Gastroesophageal sphincter (tissue), 4 donors: Measurements from ENCODE around the gene SEC61A2. TPM values are rescaled to one million over a fixed set of nuclear protein-coding genes. Genes with fewer than 3 reads are reported as not detected.

ENCODE experiments used
- ATAC-seq: fragments of 150-250 bp; one replicate; pipeline ENCODE4 v1.9.1; 2016; ENCODE audit warnings: mild to moderate bottlenecking, moderate library complexity
- H3K27ac ChIP-seq, 4 donors: fragments of 200-600 bp; sonication (generic) in 3 of 4; 1 replicate in 3 of 4; 2 replicates in 1 of 4; pipeline ENCODE4 v1.5.1; 2016 to 2019
- H3K27me3 ChIP-seq: fragments of 200-600 bp; sonication (generic); one replicate; pipeline ENCODE4 v1.5.1; 2019
- H3K36me3 ChIP-seq, 2 donors: fragments of 200-600 bp; sonication (generic); one replicate each; pipeline ENCODE4 v1.5.1; 2019; ENCODE audit warnings: control low read depth in 1 of 2
- H3K4me1 ChIP-seq, 3 donors: fragments of 200-600 bp; sonication (generic); 1 replicate in 2 of 3; 2 replicates in 1 of 3; pipeline ENCODE4 v1.5.1; 2016 to 2019; ENCODE audit warnings: control low read depth in 2 of 3
- H3K4me3 ChIP-seq, 2 donors: fragments of 200-600 bp; sonication (generic); one replicate each; pipeline ENCODE4 v1.5.1; 2019; ENCODE audit warnings: mild to moderate bottlenecking in 1 of 2, moderate library complexity in 1 of 2
- H3K9me3 ChIP-seq, 3 donors: fragments of 200-600 bp; sonication (generic); one replicate each; pipeline ENCODE4 v1.5.1; 2017 to 2019; ENCODE audit warnings: control low read depth in 2 of 3
- CTCF ChIP-seq, 4 experiments: fragments of 200-600 bp in 2 of 4; fragments of 450-650 bp in 2 of 4; sonication (generic) in 1 of 4; IDR thresholded peaks; one replicate each; pipeline ENCODE4 v1.5.1; 2017 to 2019; ENCODE audit warnings: antibody characterized with exemption in 4 of 4, mild to moderate bottlenecking in 2 of 4, moderate library complexity in 2 of 4
- EP300 ChIP-seq: sonication (generic); formaldehyde crosslinking; IDR thresholded peaks from one replicate; pipeline ENCODE4 v1.6.1; 2017; ENCODE audit warnings: antibody characterized with exemption, mild to moderate bottlenecking
- POLR2A ChIP-seq, 2 donors: fragments of 450-650 bp; IDR thresholded peaks; one replicate each; pipeline ENCODE4 v1.6.1; 2017; ENCODE audit warnings: antibody characterized with exemption in 2 of 2, mild to moderate bottlenecking in 2 of 2, moderate library complexity in 1 of 2
- POLR2AphosphoS5 ChIP-seq: sonication (generic); formaldehyde crosslinking; IDR thresholded peaks from one replicate; pipeline ENCODE4 v1.6.1; 2017; ENCODE audit warnings: antibody characterized with exemption
- WGBS, 2 donors: methylation state at CpG; one replicate each; pipeline ENCODE4 v1.1.5; 2018; ENCODE audit warnings: low coverage in 1 of 2; 5-methylcytosine and 5-hydroxymethylcytosine counted together
- total RNA-seq, 4 donors: library from RNA; depleted of rRNA; stranded (reverse); fragments of >200 nt; gene quantifications; one replicate each; pipeline ENCODE4 v1.1.0, GENCODE V29; 2016

Gene SEC61A2
- total RNA-seq, 4 donors from 2014 or later, result 4.8 to 21.9 (median 7.8) TPM

- no peaks in the 10 kb centered on the region for H3K27me3 ChIP-seq
- 89% methylated on average over 3 of the region's 3 CpGs for WGBS, 2 donors
- H3K27ac ChIP-seq, result no peak overlapping the region
- TF ChIP-seq CTCF (IDR thresholded peaks at IDR 0.05) (no peak), EP300 (no peak), POLR2AphosphoS5 (no peak), POLR2A (IDR thresholded peaks at IDR 0.05) (no peak)
- peaks cover 0 to 58% of the 10 kb centered on the region in 2 donors for H3K36me3 ChIP-seq
- H3K4me1 ChIP-seq, result peaks cover 0 to 21% (median 7%) of the 10 kb centered on the region in 3 donors
- ATAC-seq, result no peak
- no peaks in the 10 kb centered on the region for H3K9me3 ChIP-seq
- H3K4me3 ChIP-seq, result no peak overlapping the region
These were observed 72.1 kb downstream of the SEC61A2 start for GRCh38 chr10:12201543-12201942.

- TF ChIP-seq CTCF (IDR thresholded peaks at IDR 0.05), result no peak
- no peak for TF ChIP-seq POLR2AphosphoS5
- TF ChIP-seq POLR2A (IDR thresholded peaks at IDR 0.05), result no peak
- no peak for TF ChIP-seq EP300
- Histone ChIP-seq H3K4me3 (no peak overlapping the region), H3K4me1 (peaks cover 0 to 14% (median 7%) of the 10 kb centered on the region in 3 donors), H3K36me3 (peaks cover 0 to 58% of the 10 kb centered on the region in 2 donors), H3K9me3 (no peaks in the 10 kb centered on the region), H3K27me3 (no peaks in the 10 kb centered on the region), H3K27ac (no peak overlapping the region)
- ATAC-seq, result no peak
- WGBS, 2 donors, result 81 to 87% methylated on average over 3 to 4 of the region's 5 CpGs
These were observed 72.7 kb downstream of the SEC61A2 start for GRCh38 chr10:12202226-12202625.

- peaks cover 0 to 69% of the 10 kb centered on the region in 2 donors for H3K36me3 ChIP-seq
These were observed 75.6 kb downstream of the SEC61A2 start for GRCh38 chr10:12205082-12205481.

GRCh38 chr10:12207114-12207513, 77.6 kb downstream of the SEC61A2 start:
- no peak overlapping the region for H3K27ac ChIP-seq
- peaks cover 0 to 69% of the 10 kb centered on the region in 2 donors for H3K36me3 ChIP-seq
- TF ChIP-seq POLR2A (IDR thresholded peaks at IDR 0.05) (no peak), EP300 (no peak), POLR2AphosphoS5 (no peak)
- no peaks in the 10 kb centered on the region for H3K4me1 ChIP-seq
- H3K27me3 ChIP-seq, result no peaks in the 10 kb centered on the region
- no peak overlapping the region for H3K4me3 ChIP-seq
- H3K9me3 ChIP-seq, result no peaks in the 10 kb centered on the region
- no peak for ATAC-seq
- WGBS, 2 donors, result 85 to 88% methylated on average over 3 of the region's 3 CpGs

More at GRCh38 chr10:12205082-12205481, 75.6 kb downstream of the SEC61A2 start:
- Histone ChIP-seq H3K4me1 (no peaks in the 10 kb centered on the region), H3K27ac (no peak overlapping the region), H3K9me3 (no peaks in the 10 kb centered on the region), H3K27me3 (no peaks in the 10 kb centered on the region), H3K4me3 (no peak overlapping the region)
- no peak for TF ChIP-seq EP300
- 93 to 95% methylated on average over 3 of the region's 3 CpGs for WGBS, 2 donors
- no peak for ATAC-seq

GRCh38 chr10:12208460-12208859, 79.0 kb downstream of the SEC61A2 start:
- no peak for ATAC-seq
- Histone ChIP-seq H3K4me3 (no peak overlapping the region), H3K4me1 (peaks cover 0 to 7% (median 0%) of the 10 kb centered on the region in 3 donors), H3K9me3 (no peaks in the 10 kb centered on the region), H3K27ac (no peak overlapping the region), H3K27me3 (no peaks in the 10 kb centered on the region), H3K36me3 (peaks cover 0 to 67% of the 10 kb centered on the region in 2 donors)
- 97 to 100% methylated on average over 5 of the region's 5 CpGs for WGBS, 2 donors
- TF ChIP-seq POLR2A (IDR thresholded peaks at IDR 0.05) (no peak), CTCF (IDR thresholded peaks at IDR 0.05) (no peak), POLR2AphosphoS5 (no peak), EP300 (no peak)

- H3K9me3 ChIP-seq, result no peaks in the 10 kb centered on the region
- 88 to 94% methylated on average over 2 to 3 of the region's 3 CpGs for WGBS, 2 donors
- TF ChIP-seq EP300 (no peak), POLR2AphosphoS5 (no peak), CTCF (IDR thresholded peaks at IDR 0.05) (no peak), POLR2A (IDR thresholded peaks at IDR 0.05) (no peak)
- no peak overlapping the region for H3K27ac ChIP-seq
- H3K4me1 ChIP-seq, result peaks cover 0 to 44% (median 8%) of the 10 kb centered on the region in 3 donors
- no peaks in the 10 kb centered on the region for H3K27me3 ChIP-seq
- no peak for ATAC-seq
- no peak overlapping the region for H3K4me3 ChIP-seq
- peaks cover 0 to 61% of the 10 kb centered on the region in 2 donors for H3K36me3 ChIP-seq
These were observed 83.0 kb downstream of the SEC61A2 start for GRCh38 chr10:12212454-12212853.
